HUES64 (cell line): ENCODE measurements around the gene ZBTB16.

Experiments used
- H3K27ac ChIP-seq: 2 replicates; pipeline ENCODE4 v1.7.0; 2013; ENCODE audit warnings: low read depth, low read length, inconsistent platforms
- H3K27me3 ChIP-seq: 2 replicates; pipeline ENCODE4 v1.6.1; 2013; ENCODE audit warnings: mild to moderate bottlenecking, low read length; ENCODE audit not compliant: insufficient read depth
- H3K36me3 ChIP-seq: 2 replicates; pipeline ENCODE4 v1.6.1; 2013; ENCODE audit warnings: mild to moderate bottlenecking, low read length; ENCODE audit not compliant: insufficient read depth
- H3K4me1 ChIP-seq: 2 replicates; pipeline ENCODE4 v1.6.1; 2013; ENCODE audit warnings: mild to moderate bottlenecking, low read length, moderate library complexity; ENCODE audit not compliant: insufficient read depth
- H3K4me3 ChIP-seq: 2 replicates; pipeline ENCODE4 v1.5.1; 2013; ENCODE audit warnings: mild to moderate bottlenecking, low read length, moderate library complexity
- H3K9ac ChIP-seq: 2 replicates; pipeline ENCODE4 v1.6.1; 2013; ENCODE audit warnings: mild to moderate bottlenecking, low read depth, low read length
- H3K9me3 ChIP-seq: 2 replicates; pipeline ENCODE4 v1.6.1; 2013; ENCODE audit warnings: low read depth, low read length; ENCODE audit not compliant: insufficient read depth
- WGBS: fragments of 150-250, 120-280 bp; methylation state at CpG from one replicate; pipeline ENCODE4 v1.1.7; 2013; ENCODE audit warnings: missing lambda C conversion rate; 5-methylcytosine and 5-hydroxymethylcytosine counted together

ZBTB16 gene

DNA sequence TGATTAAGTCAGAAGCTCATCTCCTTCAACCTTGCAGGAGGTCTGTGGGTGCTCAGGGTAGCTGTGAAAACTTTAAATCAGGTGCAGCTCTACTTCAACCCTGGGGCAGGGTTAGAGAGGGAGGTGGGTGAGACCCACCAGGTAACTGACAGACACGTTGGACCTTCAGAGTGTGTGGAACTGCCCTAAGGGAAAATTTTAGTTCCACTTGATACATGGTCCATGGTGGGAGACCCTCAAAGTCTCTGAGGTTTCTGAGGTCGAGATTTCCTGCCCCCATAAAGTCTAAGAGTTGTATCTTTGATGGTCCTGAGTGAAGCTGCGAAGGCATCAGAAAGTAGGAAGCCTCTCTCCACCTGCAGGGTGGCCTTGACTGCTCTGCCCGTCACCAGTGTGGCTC is 212.8 kb downstream of the ZBTB16 start:
- Histone ChIP-seq H3K9ac (no peak overlapping the region), H3K27me3 (no peaks in the 10 kb centered on the region), H3K27ac (no peak overlapping the region), H3K9me3 (no peaks in the 10 kb centered on the region), H3K36me3 (no peaks in the 10 kb centered on the region), H3K4me3 (no peak overlapping the region), H3K4me1 (no peaks in the 10 kb centered on the region)
- WGBS: 88% methylated on average over 4 of the region's 4 CpGs

DNA sequence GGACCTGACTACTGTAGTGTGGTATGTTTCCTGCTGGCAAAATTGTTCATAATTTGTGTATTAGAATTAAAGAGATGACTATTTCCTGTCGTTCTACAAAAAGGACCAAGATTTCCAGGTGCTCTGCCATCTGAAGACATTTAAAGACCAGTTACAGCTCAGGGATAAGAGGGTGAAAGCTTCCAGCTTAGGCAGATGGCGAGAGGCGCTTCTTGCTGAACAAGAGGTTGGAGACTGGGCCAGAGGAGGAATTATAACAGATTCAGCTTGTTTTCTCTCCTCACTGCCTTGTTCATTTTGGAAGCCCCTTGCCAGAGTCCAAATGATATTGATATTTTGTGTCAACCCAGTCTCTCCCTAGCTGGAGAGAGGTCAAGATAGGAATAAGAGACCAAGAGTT is 213.6 kb downstream of the ZBTB16 start:
- H3K27me3 ChIP-seq: no peaks in the 10 kb centered on the region

DNA sequence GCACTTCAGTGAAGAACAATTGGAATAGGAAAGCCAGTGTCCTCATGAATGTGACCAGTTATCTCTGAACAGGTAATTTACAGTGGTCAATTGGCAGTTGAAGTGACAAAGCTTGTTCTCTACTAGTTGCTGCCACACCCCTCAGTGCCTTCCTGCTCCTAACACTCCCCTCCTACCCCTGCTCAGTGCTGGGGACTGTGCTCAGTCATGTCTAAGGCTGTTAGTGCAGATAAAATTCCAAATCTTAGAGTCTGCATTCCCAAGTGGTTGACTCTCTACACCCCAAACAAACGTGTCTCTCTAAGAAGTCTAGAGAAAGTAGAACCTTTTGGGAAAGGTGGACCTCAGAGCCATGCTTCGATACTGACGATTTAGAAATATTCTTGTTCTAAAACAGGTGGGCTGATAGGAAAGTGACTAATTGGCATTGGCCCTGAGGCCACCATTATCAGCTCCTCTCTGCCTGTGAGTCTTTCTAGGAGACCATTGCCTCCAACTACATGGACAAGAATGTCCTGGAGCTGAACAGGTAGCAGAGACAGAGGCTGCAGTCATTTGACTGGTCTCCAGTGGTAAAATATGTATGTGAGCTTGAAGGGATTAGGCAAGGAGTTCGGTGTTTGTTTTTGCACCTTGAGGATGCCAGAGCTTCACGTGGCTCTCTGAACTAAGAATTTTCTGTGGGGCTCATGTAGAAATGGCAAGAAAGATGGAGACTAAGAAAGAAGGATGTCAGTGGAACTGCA is 214.6 kb downstream of the ZBTB16 start:
- Histone ChIP-seq H3K27me3 (no peaks in the 10 kb centered on the region), H3K9ac (no peak overlapping the region), H3K9me3 (no peaks in the 10 kb centered on the region), H3K4me3 (no peak overlapping the region), H3K4me1 (no peaks in the 10 kb centered on the region), H3K36me3 (no peaks in the 10 kb centered on the region), H3K27ac (no peak overlapping the region)
- 88% methylated on average over 5 of the region's 5 CpGs for WGBS

More for the DNA sequence above, 213.6 kb downstream of the ZBTB16 start:
- 93% methylated on average over 3 of the region's 3 CpGs for WGBS
- Histone ChIP-seq H3K4me1 (no peaks in the 10 kb centered on the region), H3K27ac (no peak overlapping the region), H3K4me3 (no peak overlapping the region), H3K36me3 (no peaks in the 10 kb centered on the region), H3K9ac (no peak overlapping the region), H3K9me3 (no peaks in the 10 kb centered on the region)

DNA sequence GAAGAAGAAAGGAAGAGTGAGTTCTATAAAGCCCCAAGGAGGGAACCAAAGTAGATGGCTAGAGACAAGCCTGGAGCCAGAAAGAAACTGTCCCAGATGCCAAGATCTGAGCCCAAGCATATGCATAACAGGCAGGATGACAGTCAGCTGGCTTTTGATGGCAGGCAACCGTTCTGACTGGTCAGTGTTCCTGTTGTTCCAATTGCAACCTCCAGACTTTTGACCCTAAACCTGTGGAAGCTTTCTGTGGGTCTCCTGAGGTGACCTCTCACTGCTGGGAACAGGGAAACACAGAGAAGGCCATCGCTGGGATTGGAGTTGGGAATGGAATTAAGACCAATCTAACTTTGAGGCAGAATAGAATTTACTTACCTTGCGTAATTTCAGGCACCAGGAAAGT is 215.1 kb downstream of the ZBTB16 start:
- no peaks in the 10 kb centered on the region for H3K27me3 ChIP-seq
- H3K4me3 ChIP-seq: no peak overlapping the region
- WGBS: 84% methylated on average over 2 of the region's 3 CpGs

DNA sequence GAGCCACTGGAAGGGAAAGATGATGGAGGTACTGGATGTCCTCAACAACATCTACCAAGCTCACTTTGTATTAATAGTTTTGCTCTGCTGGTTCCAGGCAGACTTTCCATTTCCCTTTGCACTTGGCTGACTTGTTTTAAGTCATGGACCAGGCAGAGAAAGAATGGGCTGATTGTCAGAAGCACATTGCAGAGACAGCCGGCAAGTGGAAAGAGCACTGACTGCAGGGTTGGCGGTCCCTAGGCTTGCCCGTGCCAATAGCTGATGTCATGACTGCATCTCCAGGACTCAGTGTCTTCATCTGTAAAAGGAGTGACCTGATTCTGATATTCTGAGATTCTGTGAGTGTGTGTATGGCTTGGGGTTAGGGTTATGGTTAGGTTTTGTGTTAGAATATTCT is 215.8 kb downstream of the ZBTB16 start:
- WGBS: 94% methylated on average over 3 of the region's 3 CpGs
- Histone ChIP-seq H3K27ac (no peak overlapping the region), H3K4me3 (no peak overlapping the region), H3K27me3 (no peaks in the 10 kb centered on the region), H3K4me1 (no peaks in the 10 kb centered on the region), H3K36me3 (no peaks in the 10 kb centered on the region), H3K9me3 (no peaks in the 10 kb centered on the region), H3K9ac (no peak overlapping the region)

More for the DNA sequence above, 215.1 kb downstream of the ZBTB16 start:
- Histone ChIP-seq H3K4me1 (no peaks in the 10 kb centered on the region), H3K9ac (no peak overlapping the region), H3K36me3 (no peaks in the 10 kb centered on the region), H3K9me3 (no peaks in the 10 kb centered on the region), H3K27ac (no peak overlapping the region)

DNA sequence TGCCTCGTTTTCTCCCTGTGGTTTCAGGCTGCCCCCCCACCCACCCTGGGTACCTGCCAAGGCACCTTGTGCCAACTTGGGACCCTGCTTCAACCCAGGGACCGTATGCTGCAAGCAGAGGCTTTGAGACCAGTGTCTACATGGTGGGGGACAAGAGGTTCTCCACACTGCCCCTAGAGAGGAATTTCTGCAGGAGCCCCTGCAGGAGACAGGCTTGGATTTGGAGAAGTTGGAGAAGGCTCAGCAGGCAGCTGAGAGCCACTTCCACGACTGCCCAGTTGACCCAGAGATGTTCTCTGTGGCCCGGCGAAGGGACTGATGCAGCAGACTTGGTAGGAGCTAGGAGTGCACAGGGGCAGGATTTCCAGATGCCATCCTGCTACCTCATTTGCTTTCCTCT is 216.6 kb downstream of the ZBTB16 start:
- H3K27me3 ChIP-seq: no peaks in the 10 kb centered on the region
- H3K27ac ChIP-seq: no peak overlapping the region
- no peaks in the 10 kb centered on the region for H3K9me3 ChIP-seq
- H3K4me1 ChIP-seq: peaks cover 4% of the 10 kb centered on the region; the same call in 1 of the 2 replicates
- H3K9ac ChIP-seq: no peak overlapping the region
- H3K36me3 ChIP-seq: no peaks in the 10 kb centered on the region
- WGBS: 81% methylated on average over 5 of the region's 5 CpGs
- no peak overlapping the region for H3K4me3 ChIP-seq

GRCh38 chr11:114277637-114278341 is 218.3 kb downstream of the ZBTB16 start:
- H3K27ac ChIP-seq: no peak overlapping the region
- peaks cover 5% of the 10 kb centered on the region; the same call in 1 of the 2 replicates for H3K4me1 ChIP-seq
- 94% methylated on average over 11 of the region's 11 CpGs for WGBS
- no peak overlapping the region for H3K9ac ChIP-seq
- H3K36me3 ChIP-seq: no peaks in the 10 kb centered on the region
- no peaks in the 10 kb centered on the region for H3K27me3 ChIP-seq
- H3K4me3 ChIP-seq: no peak overlapping the region
- H3K9me3 ChIP-seq: no peaks in the 10 kb centered on the region

DNA sequence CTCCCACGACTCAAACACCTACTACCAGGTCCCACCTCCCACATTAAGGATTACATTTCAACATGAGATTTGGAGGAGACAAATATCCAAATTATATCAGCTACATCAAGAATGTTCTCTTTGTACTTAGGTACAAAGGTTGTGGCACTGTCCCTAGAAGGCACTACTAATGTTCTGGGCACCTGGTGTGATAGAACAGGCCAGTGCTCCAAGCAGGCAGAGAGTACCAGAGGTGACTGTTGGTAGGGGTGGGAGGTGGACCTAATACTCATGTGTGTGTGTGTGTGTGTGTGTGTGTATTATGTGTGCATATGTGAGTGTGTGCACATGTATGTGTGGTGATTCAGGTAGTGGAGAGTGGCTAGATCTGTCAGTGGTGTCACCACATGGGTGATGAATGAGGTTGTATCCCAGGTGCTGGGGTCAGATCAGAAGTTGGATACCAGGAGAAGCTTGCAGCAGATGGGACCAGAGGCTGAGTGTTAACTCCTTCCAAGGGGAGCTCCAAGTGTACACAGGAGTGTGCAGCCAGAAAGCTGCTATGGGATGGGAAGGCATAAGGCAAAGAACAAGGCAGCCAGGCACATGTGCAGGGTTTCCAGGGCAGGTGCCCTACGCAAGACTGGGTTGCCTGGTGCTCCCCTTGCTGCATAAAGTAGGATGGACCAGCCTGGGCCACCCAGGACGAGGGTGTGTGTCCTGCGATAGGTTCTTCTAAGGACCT is 219.0 kb downstream of the ZBTB16 start:
- Histone ChIP-seq H3K27me3 (no peaks in the 10 kb centered on the region), H3K9me3 (no peaks in the 10 kb centered on the region), H3K36me3 (no peaks in the 10 kb centered on the region), H3K27ac (no peak overlapping the region), H3K9ac (no peak overlapping the region), H3K4me1 (peaks cover 5% of the 10 kb centered on the region; the same call in 1 of the 2 replicates), H3K4me3 (no peak overlapping the region)
- 88% methylated on average over 4 of the region's 4 CpGs for WGBS

DNA sequence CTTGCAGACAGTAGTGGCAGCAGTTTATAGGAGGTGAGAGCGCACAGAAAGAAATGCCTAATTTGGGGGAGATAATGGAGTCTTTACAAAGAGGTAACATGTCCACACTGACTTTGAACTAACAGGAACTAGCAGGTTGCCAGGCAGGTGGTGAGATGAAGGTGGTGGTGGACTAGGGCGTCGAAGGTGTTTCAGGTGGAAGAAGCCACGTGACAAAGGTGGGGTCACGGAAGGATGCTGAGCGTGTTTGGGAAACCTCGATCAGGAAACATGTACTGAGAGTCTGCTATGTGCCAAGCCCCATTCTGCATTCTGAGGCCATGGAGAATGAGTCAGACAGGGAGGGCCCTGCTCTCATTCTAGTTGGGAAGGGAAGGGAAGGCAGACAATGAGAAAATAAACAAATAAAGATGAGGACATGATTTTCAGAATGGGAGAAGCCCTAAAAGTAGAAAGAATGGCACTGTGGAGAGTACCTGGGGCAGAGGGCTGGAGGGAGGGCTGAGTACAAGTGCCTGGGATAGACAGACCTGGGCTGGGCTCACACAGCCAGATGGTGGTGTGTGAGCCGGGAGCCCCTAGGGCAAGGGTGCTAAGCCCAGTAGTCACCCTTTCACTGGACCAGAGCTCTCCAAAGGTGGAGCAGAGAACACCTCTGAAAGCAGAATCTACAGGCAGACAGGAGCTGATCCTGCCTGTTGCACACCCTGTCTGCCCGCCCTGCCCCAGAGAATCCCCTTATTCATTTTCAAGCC is 220.5 kb downstream of the ZBTB16 start:
- Histone ChIP-seq H3K4me1 (peaks cover 5% of the 10 kb centered on the region; the same call in 1 of the 2 replicates), H3K4me3 (no peak overlapping the region), H3K9me3 (no peaks in the 10 kb centered on the region), H3K27ac (no peak overlapping the region), H3K9ac (no peak overlapping the region), H3K27me3 (no peaks in the 10 kb centered on the region), H3K36me3 (no peaks in the 10 kb centered on the region)
- WGBS: 92% methylated on average over 9 of the region's 9 CpGs

DNA sequence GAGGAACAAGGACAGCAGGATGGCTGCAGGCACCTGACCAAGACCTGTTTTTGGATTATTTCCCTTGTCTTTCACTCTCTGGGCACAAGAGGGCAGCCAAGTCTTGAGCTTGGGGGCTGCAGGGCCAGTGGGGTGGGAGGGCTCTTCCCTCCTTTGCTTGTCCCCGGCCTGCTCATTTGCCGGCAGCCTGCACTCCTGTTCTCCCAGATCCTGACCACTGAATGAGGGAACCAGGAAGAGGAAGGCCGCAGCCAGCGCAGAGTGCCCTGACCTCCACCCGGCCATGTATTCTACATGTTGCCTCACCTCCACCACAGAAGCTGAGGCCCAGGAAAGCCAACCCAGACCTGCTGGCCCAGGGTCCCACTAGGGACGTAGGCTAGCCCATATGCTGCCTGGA is 221.2 kb downstream of the ZBTB16 start:
- no peaks in the 10 kb centered on the region for H3K9me3 ChIP-seq
- H3K4me3 ChIP-seq: no peak overlapping the region
- WGBS: 26% methylated on average over 6 of the region's 6 CpGs
- no peak overlapping the region for H3K9ac ChIP-seq
- peaks cover 7% of the 10 kb centered on the region; the same call in 1 of the 2 replicates for H3K4me1 ChIP-seq
- no peak overlapping the region for H3K27ac ChIP-seq
- H3K36me3 ChIP-seq: no peaks in the 10 kb centered on the region
- H3K27me3 ChIP-seq: no peaks in the 10 kb centered on the region
